Adrenal gland (tissue), 5 donors: Measurements from ENCODE around the gene SYNPO.

Experiments used
- POLR2A ChIP-seq, 2 donors: fragments of 450-650 bp; IDR thresholded peaks; one replicate each; pipeline ENCODE4 v1.6.1; 2017; ENCODE audit warnings: antibody characterized with exemption in 2 of 2, mild to moderate bottlenecking in 2 of 2, moderate library complexity in 1 of 2
- TF ChIP-seq, protein P1 (sequence below), 6 experiments: fragments of 450-650 bp in 4 of 6; fragments of 200-600 bp in 2 of 6; sonication (generic) in 1 of 6; IDR thresholded peaks; 1 replicate in 5 of 6; 2 replicates in 1 of 6; pipeline versions ENCODE4 v1.5.1 to v1.8.0; 2016 to 2021; ENCODE audit warnings: antibody characterized with exemption in 6 of 6, mild to moderate bottlenecking in 2 of 6, moderate library complexity in 1 of 6
- donor health status: DM: no; HTN: no; CAD: no.

DNA sequence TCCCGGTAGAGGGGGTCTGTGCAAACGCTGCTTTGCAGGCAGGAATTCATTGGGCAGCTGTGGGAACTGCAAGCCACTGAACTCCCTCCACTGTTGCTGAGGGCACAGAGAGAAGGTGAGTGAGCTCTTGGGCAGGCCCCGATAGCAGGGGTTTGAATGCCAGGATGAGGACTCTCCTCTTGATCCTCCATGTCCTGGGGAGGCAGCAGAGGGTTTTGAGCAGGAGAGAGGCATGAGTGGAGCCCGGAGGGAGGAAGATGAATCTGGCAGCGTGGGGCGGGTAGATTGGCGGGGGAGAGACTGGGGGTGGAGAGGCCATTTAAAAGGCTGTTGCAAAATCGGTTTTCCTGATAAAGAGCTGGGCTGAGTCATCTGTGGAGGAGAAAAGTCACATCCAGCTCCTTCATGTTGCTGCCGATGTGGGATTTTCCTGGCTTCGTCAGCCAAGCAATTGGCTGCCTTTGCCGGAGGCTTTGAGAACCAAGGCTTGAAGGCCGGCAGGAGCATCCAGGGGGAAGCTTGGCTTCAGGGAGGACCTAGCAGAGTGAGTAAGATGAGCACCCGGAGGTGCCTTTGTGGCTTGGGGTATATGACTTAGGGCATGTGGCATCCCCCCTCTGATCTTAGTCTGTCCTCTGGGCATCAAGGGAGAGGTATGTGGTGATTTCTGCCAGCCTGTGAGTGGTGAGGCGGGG lies at the start of gene SYNPO:
- TF ChIP-seq POLR2A (IDR thresholded peaks at IDR 0.05): peak; percentile 24 to 84
- TF ChIP-seq, protein P1, sequence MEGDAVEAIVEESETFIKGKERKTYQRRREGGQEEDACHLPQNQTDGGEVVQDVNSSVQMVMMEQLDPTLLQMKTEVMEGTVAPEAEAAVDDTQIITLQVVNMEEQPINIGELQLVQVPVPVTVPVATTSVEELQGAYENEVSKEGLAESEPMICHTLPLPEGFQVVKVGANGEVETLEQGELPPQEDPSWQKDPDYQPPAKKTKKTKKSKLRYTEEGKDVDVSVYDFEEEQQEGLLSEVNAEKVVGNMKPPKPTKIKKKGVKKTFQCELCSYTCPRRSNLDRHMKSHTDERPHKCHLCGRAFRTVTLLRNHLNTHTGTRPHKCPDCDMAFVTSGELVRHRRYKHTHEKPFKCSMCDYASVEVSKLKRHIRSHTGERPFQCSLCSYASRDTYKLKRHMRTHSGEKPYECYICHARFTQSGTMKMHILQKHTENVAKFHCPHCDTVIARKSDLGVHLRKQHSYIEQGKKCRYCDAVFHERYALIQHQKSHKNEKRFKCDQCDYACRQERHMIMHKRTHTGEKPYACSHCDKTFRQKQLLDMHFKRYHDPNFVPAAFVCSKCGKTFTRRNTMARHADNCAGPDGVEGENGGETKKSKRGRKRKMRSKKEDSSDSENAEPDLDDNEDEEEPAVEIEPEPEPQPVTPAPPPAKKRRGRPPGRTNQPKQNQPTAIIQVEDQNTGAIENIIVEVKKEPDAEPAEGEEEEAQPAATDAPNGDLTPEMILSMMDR (IDR thresholded peaks at IDR 0.05): peak in 1 of 6 experiments; percentile 11
